Activated naive CD8-positive, alpha-beta T cell treated with anti-CD3 and anti-CD28 coated beads for 36 hours (primary cell): ENCODE results near the gene AOPEP. TPM values are rescaled to one million over a fixed set of nuclear protein-coding genes. Genes with fewer than 3 reads are reported as not detected.

Source experiments
- DNase-seq: peaks from one replicate; pipeline ENCODE4 v3.0.0; 2021
- H3K27ac Mint-ChIP-seq: one replicate; pipeline ENCODE4 v1.8.0; 2022; ENCODE audit warnings: mild to moderate bottlenecking, moderate library complexity, mixed read lengths
- H3K27me3 Mint-ChIP-seq: one replicate; pipeline ENCODE4 v1.8.0; 2022; ENCODE audit warnings: mild to moderate bottlenecking, mixed read lengths
- H3K36me3 Mint-ChIP-seq: one replicate; pipeline ENCODE4 v1.8.0; 2021; ENCODE audit warnings: mild to moderate bottlenecking, mixed read lengths
- H3K4me1 Mint-ChIP-seq: one replicate; pipeline ENCODE4 v1.8.0; 2021; ENCODE audit warnings: mixed read lengths
- H3K4me3 Mint-ChIP-seq: one replicate; pipeline ENCODE4 v1.8.0; 2022; ENCODE audit warnings: mild to moderate bottlenecking, moderate library complexity, mixed read lengths
- H3K9me3 Mint-ChIP-seq: one replicate; pipeline ENCODE4 v1.8.0; 2022; ENCODE audit warnings: mixed read lengths
- total RNA-seq, 2 experiments: library from RNA; stranded (reverse); gene quantifications; one replicate each; pipeline ENCODE4 v1.2.3, GENCODE V29; 2021

AOPEP gene
- total RNA-seq, 2 experiments from 2014 or later: 5.0 to 6.8 TPM

DNA sequence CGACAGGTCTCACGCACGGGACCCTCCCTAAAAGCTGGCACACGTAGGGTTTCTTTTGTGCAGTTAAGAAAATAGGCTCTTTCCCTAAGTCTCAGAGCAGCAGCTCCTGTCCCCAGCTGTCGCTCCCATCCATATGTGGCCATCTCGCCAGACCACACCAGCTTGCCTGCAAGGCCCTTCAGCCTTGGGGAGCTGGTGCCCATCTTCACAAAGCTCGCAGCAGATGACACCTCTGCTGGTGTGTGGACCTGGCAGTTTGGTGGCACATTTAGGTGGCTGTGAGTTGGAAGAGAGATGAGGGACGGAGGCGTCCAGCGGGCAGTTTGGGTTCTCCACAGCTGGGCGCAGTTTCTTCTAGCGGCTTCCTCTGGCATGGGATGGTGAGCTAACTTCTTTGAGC is 352.0 kb downstream of the AOPEP start:
- Mint-ChIP-seq H3K4me3 (no peak overlapping the region), H3K36me3 (no peaks in the 10 kb centered on the region), H3K9me3 (no peaks in the 10 kb centered on the region), H3K4me1 (no peaks in the 10 kb centered on the region), H3K27me3 (no peaks in the 10 kb centered on the region), H3K27ac (no peak overlapping the region)
- DNase-seq: no peak

GRCh38 chr9:95078939-95079338 is 352.4 kb downstream of the AOPEP start:
- no peak overlapping the region for H3K27ac Mint-ChIP-seq
- no peaks in the 10 kb centered on the region for H3K36me3 Mint-ChIP-seq
- no peak overlapping the region for H3K4me3 Mint-ChIP-seq
- no peak for DNase-seq
- no peaks in the 10 kb centered on the region for H3K9me3 Mint-ChIP-seq
- no peaks in the 10 kb centered on the region for H3K27me3 Mint-ChIP-seq
- no peaks in the 10 kb centered on the region for H3K4me1 Mint-ChIP-seq

GRCh38 chr9:95079461-95079860 is 353.0 kb downstream of the AOPEP start:
- H3K27ac Mint-ChIP-seq: no peak overlapping the region
- H3K4me1 Mint-ChIP-seq: no peaks in the 10 kb centered on the region
- no peaks in the 10 kb centered on the region for H3K27me3 Mint-ChIP-seq
- DNase-seq: no peak
- H3K9me3 Mint-ChIP-seq: no peaks in the 10 kb centered on the region
- no peaks in the 10 kb centered on the region for H3K36me3 Mint-ChIP-seq
- no peak overlapping the region for H3K4me3 Mint-ChIP-seq

DNA sequence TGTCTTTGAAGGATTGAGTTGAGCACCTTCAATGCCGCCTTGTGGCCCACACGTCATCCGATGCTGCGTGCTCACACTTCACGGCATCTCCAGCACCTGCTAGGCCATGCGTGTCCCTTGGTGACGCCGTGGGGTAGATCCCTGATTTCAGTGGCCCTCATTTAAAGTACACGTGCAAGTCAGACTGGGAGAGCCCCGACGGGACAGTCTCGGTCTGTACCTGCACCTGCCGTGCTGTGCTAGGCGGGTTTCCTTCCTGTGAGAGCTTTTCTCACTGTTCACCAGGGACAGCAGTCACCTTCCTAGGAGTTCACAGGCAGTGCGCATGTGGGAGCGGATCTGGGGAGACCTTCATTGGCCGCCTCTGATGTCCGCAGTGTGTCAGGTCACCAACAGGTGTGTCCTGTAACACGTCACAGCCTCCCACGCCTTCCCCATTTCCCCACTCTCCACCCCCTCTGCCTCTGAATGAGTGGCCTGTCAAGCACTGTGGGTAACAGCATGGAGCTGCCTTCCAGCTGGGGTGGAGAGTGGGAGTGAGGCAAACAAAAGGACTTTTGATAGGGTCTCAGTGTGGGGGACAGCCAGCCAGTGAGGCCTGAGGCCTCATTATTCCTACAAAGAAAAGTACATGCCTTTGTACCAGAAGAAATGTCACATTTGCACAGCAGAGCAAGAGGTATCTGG is 354.6 kb downstream of the AOPEP start:
- no peak overlapping the region for H3K4me3 Mint-ChIP-seq
- H3K27ac Mint-ChIP-seq: no peak overlapping the region
- no peak for DNase-seq
- H3K4me1 Mint-ChIP-seq: no peaks in the 10 kb centered on the region
- H3K36me3 Mint-ChIP-seq: no peaks in the 10 kb centered on the region
- no peaks in the 10 kb centered on the region for H3K9me3 Mint-ChIP-seq
- H3K27me3 Mint-ChIP-seq: no peaks in the 10 kb centered on the region

- Mint-ChIP-seq H3K4me3 (no peak overlapping the region), H3K4me1 (no peaks in the 10 kb centered on the region), H3K27me3 (no peaks in the 10 kb centered on the region), H3K9me3 (no peaks in the 10 kb centered on the region), H3K36me3 (no peaks in the 10 kb centered on the region), H3K27ac (no peak overlapping the region)
- no peak for DNase-seq
These were observed 355.5 kb downstream of the AOPEP start for GRCh38 chr9:95081998-95082397.

DNA sequence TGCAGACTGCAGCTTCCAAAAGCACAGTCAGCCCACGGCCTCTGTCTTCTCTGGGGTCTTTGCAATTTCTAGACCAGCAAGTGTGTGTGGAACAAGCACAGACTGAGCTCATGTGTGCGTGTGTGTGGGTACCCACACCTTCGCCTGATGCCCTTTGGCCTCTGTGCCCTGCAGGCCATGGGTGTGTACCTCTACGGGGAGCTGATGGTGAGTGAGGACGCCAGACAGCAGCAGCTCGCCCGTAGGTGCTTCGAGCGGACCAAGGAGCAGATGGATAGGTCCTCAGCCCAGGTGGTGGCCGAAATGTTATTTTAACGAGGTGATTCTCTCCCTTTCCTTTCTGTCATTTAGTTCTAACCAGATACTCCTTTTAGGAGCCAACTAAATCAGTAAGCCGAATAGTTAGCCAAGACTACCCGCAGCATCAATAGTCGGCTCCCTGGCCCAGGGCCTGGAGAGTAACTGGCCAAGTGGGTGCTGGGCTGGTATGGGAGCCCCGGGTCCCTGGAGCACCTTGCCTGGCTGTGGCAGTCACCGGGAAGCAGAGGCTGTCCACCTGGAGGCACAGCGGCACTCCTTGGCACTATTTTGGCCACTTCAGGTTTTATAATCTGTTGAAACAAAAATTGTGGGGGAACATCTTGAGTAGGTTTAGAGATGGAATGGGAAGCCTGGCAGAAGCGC is 356.0 kb downstream of the AOPEP start:
- Mint-ChIP-seq H3K4me1 (no peaks in the 10 kb centered on the region), H3K27me3 (no peaks in the 10 kb centered on the region), H3K9me3 (no peaks in the 10 kb centered on the region), H3K4me3 (no peak overlapping the region), H3K36me3 (no peaks in the 10 kb centered on the region), H3K27ac (no peak overlapping the region)
- DNase-seq: no peak

DNA sequence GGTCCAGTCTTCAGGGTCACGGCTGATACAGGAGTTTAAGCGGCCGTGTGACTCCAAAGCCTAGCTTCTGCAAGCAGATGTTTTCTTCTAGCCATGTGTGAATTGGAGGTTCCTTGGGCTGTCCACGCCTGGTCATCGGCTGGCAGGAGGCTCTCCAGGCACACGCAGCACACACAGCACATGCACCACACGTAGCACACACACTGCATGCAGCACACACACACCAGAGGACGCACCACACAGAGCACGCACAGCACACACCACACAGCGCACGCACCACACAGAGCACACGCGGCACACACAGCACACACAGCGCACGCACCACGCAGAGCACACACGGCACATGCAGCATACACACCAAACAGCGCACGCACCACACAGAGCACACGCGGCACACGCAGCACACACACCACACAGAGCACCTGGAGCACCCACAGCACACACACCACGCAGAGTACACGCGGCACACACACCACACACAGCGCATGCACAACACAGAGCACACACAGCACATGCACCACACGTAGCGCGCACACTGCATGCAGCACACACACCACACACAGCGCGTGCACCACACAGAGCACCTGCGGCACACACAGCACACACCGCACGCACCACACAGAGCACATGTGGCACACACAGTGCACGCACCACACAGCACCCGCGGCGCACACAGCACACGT is 356.7 kb downstream of the AOPEP start:
- Mint-ChIP-seq H3K4me3 (no peak overlapping the region), H3K9me3 (no peaks in the 10 kb centered on the region), H3K4me1 (no peaks in the 10 kb centered on the region), H3K27me3 (no peaks in the 10 kb centered on the region), H3K27ac (no peak overlapping the region), H3K36me3 (no peaks in the 10 kb centered on the region)
- no peak for DNase-seq

DNA sequence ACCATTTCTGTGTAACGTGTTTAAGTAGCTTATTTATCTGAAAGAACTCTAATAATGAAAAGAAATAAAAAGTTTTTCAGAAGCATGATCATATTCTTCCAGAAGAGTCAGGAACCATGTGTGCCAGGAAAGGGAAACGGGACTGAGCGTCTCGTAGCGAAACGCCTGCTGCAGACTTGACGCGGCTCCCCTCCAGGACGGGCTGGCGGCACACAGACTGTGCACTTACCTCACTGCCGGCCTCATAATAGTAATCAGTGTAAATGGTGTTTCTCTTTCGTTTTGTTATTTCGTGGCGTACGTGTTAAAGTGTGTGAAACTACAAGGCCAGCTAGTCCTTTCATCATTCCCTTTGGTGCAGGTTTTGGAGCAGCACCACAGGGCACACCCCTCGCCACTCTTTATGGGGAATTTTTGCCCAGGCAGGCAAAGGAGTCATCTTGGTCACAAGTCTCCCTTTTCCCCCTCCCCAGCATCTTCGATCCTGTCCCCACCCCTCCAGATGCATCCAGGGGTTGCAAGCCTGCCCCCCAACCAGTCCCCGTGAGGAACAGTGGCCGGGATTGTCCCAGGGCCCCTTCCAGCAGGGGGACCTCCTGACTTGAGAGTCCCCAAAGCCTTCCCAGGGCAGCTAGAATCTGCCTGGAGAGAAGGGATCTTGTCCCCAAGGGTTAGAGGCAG is 357.9 kb downstream of the AOPEP start:
- no peaks in the 10 kb centered on the region for H3K9me3 Mint-ChIP-seq
- no peaks in the 10 kb centered on the region for H3K27me3 Mint-ChIP-seq
- no peak for DNase-seq
- no peak overlapping the region for H3K4me3 Mint-ChIP-seq
- no peaks in the 10 kb centered on the region for H3K36me3 Mint-ChIP-seq
- H3K4me1 Mint-ChIP-seq: no peaks in the 10 kb centered on the region
- H3K27ac Mint-ChIP-seq: no peak overlapping the region

DNA sequence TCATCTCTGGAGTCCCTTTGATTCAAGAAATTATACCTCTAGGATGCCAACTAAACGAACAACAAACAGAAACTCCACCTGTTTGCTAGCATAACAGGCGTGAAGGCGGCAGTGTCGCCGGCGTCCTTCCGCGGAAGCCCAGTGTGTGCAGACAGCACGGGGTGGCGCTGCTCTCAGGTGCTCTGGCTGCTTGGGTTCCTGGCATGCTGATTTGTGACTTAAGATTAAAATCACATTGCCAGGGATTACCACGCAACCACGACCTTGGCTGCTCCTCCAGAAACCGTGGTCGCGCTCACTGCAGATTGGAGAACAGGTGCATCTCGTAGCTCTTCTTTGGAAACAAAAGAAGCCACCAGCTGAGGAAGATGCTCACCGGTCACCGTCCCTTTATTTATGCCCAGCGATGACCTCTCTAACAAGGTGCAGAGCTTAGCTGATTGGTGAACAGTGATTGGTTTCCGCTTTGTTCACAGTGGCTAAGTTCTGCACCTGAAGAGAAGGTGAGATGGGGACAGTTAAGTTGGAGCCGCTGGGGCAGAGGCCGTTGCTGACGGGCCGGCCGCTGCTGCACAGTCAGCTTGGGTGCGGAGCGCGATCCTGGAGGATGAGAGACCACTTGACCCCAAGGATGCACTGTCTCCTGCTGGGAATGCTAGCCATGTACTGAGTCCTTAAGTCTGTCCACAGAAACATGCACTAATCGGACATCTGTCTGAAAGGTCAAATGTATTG is 358.7 kb downstream of the AOPEP start:
- Mint-ChIP-seq H3K4me1 (no peaks in the 10 kb centered on the region), H3K9me3 (no peaks in the 10 kb centered on the region), H3K4me3 (no peak overlapping the region), H3K36me3 (no peaks in the 10 kb centered on the region), H3K27me3 (no peaks in the 10 kb centered on the region), H3K27ac (no peak overlapping the region)
- no peak for DNase-seq

DNA sequence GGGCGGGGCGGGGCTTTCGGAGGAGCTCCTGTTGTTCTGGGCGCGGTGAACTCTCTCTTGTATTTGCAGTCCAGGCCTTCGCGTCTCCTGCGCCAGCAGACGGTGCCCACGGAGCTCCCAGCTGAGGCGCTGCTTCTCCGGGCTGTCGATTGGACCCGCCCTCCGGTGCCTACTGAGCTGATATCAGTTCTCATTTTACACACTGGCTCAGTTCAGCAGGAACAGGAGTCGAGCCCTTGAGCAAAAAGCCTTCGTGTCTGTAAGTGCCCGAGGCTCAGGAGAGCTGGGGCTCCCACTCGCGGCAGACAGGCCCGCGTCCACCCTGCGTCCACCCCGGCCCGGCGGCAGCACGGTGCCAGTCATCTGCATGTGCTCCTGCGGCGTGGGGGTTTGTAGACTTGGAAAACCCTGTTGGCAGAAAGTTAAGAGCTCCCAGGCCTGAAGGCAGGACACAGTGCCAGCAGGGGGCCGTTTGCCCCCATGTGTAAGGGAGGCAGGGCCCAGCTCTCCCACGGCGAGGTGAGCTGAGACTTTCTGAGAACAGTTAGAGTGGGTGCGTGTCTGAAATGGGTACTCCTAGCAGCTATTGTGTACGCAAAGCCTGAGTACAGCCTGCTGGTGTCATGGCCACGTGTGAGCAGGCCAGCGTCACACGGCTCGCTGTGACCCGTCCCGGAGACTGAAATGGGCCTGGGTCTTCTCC is 359.5 kb downstream of the AOPEP start:
- no peaks in the 10 kb centered on the region for H3K9me3 Mint-ChIP-seq
- H3K36me3 Mint-ChIP-seq: no peaks in the 10 kb centered on the region
- H3K27me3 Mint-ChIP-seq: no peaks in the 10 kb centered on the region
- DNase-seq: no peak
- no peak overlapping the region for H3K4me3 Mint-ChIP-seq
- no peak overlapping the region for H3K27ac Mint-ChIP-seq
- H3K4me1 Mint-ChIP-seq: no peaks in the 10 kb centered on the region

DNA sequence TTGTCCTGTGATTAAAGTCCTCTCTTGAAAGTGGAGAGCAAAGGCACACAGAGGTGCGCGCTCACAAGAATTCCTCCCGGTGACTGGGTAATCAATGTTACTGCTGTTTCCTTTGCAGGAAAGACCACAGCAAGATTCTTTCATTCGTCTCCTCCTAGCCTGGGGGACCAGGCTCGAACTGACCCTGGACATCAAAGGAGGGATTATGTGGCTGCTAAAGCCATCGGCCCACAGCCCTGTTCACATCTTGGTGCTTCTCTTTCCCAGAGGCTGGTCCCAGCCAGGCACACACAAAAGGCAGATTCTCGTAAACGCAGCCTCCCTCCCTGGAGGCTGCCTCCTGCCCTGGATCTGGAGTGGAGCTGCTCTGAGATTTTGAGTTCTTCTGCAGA is 360.1 kb downstream of the AOPEP start:
- H3K4me1 Mint-ChIP-seq: no peaks in the 10 kb centered on the region
- H3K27me3 Mint-ChIP-seq: no peaks in the 10 kb centered on the region
- no peak for DNase-seq
- no peak overlapping the region for H3K27ac Mint-ChIP-seq
- no peak overlapping the region for H3K4me3 Mint-ChIP-seq
- H3K36me3 Mint-ChIP-seq: no peaks in the 10 kb centered on the region
- H3K9me3 Mint-ChIP-seq: no peaks in the 10 kb centered on the region

DNA sequence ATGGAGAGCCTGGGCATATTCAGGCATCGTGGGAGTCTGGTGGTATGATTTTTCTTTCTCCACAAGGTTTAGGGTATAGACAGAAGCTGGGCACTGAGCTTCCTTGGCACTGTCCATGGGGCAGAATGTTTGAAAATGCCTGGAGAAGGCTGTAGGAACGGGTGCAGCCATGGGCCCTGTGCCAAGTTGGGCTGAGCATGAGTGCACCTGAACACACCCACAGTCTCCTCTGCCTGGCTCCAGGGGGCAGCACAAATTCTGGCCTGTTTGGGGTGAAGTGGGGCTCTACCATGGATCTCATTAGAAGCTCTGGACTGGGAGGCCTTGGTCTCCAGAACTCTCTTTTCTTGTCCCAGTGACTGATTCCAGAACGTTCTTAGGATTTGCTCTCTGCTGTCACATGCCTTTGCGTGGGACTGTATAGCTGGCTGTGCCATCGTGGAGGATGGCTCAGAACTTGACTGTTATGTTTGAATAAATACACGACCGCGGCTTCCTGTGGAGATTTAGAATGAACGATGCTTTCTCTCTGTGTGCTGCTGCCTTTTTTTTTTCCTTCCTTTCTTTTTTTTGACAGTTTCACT is 361.3 kb downstream of the AOPEP start:
- Mint-ChIP-seq H3K27ac (no peak overlapping the region), H3K4me1 (peaks cover 8% of the 10 kb centered on the region), H3K36me3 (no peaks in the 10 kb centered on the region), H3K4me3 (no peak overlapping the region), H3K9me3 (no peaks in the 10 kb centered on the region), H3K27me3 (no peaks in the 10 kb centered on the region)
- no peak for DNase-seq

- no peaks in the 10 kb centered on the region for H3K27me3 Mint-ChIP-seq
- no peak overlapping the region for H3K27ac Mint-ChIP-seq
- no peaks in the 10 kb centered on the region for H3K9me3 Mint-ChIP-seq
- no peaks in the 10 kb centered on the region for H3K36me3 Mint-ChIP-seq
- H3K4me3 Mint-ChIP-seq: no peak overlapping the region
- DNase-seq: no peak
- peaks cover 11% of the 10 kb centered on the region for H3K4me1 Mint-ChIP-seq
These were observed 362.1 kb downstream of the AOPEP start for GRCh38 chr9:95088421-95089161.
